ENCODE results near the gene CRABP2. TPM values are rescaled to one million over a fixed set of nuclear protein-coding genes. Genes with fewer than 3 reads are reported as not detected.

CRABP2 gene
- total and polyA plus RNA-seq, 2 experiments from 2014 or later, result 45.9 to 137 TPM

- Mint-ChIP-seq H3K9me3 (peaks cover 9% of the 10 kb centered on the region), H3K4me3 (no peak overlapping the region), H3K4me1 (peaks cover 86% of the 10 kb centered on the region), H3K27ac (peak overlapping the region; percentile 58; the same call in 1 of the 2 replicates), H3K36me3 (ENCODE audit: low read depth) (peaks cover 23% of the 10 kb centered on the region), H3K27me3 (ENCODE audit: insufficient read depth, low read depth, poor library complexity) (peaks cover 17% of the 10 kb centered on the region)
- Histone ChIP-seq H3K4me3 (peak overlapping the region; percentile 17; the same call in 1 of the 2 replicates), H3K4me1 (ENCODE audit: insufficient read depth) (peaks cover 75% of the 10 kb centered on the region), H3K9me2 (ENCODE audit: insufficient read depth) (peaks cover 12% of the 10 kb centered on the region), H3K4me2 (peak overlapping the region; percentile 48; the same call in 1 of the 2 replicates), H3F3A (replicated peaks; ENCODE audit: low read depth) (peaks cover 33% of the 10 kb centered on the region; the same call in 1 of the 2 replicates), H3K36me3 (ENCODE audit: insufficient read depth) (peaks cover 19% of the 10 kb centered on the region), H3K79me2 (replicated peaks; ENCODE audit: insufficient read depth) (peaks cover 20% of the 10 kb centered on the region; the same call in 1 of the 2 replicates), H4K20me1 (replicated peaks; ENCODE audit: insufficient read depth) (no peaks in the 10 kb centered on the region; the same call in 1 of the 2 replicates), H3K27me3 (ENCODE audit: insufficient read depth) (no peaks in the 10 kb centered on the region), H2AFZ (no peak overlapping the region), H3K27ac (ENCODE audit: low read depth) (peak overlapping the region; percentile 63)
- ATAC-seq (peak; percentile 11), DNase-seq (ENCODE audit: low spot score) (no peak)
- no peak for TF ChIP-seq CTCF (conservative IDR thresholded peaks at IDR 0.05; ENCODE audit: low read depth in 2 of 2)
- TF ChIP-seq ETS1 (IDR thresholded peaks at IDR 0.05), result no peak
- TF ChIP-seq POLR2AphosphoS5 (IDR thresholded peaks at IDR 0.05; ENCODE audit: low read depth), result peak; percentile 42; the same call in 1 of the 2 replicates
These were observed 37.2 kb downstream of the CRABP2 start for GRCh38 chr1:156667968-156668709.

GRCh38 chr1:156667610-156667967, 37.8 kb downstream of the CRABP2 start:
- Histone ChIP-seq H3K79me2 (replicated peaks; ENCODE audit: insufficient read depth) (peaks cover 15% of the 10 kb centered on the region; the same call in 1 of the 2 replicates), H3K4me2 (0 out of 2 replicates have a peak overlapping the region, but pooled peaks have one; percentile 48), H3K36me3 (ENCODE audit: insufficient read depth) (peaks cover 14% of the 10 kb centered on the region), H3K9me2 (ENCODE audit: insufficient read depth) (peaks cover 12% of the 10 kb centered on the region), H3K4me3 (no peak overlapping the region), H3F3A (replicated peaks; ENCODE audit: low read depth) (peaks cover 31% of the 10 kb centered on the region; the same call in 1 of the 2 replicates), H3K27ac (ENCODE audit: low read depth) (peak overlapping the region; percentile 63; the same call in 1 of the 2 replicates), H3K4me1 (ENCODE audit: insufficient read depth) (peaks cover 75% of the 10 kb centered on the region), H3K27me3 (ENCODE audit: insufficient read depth) (no peaks in the 10 kb centered on the region), H4K20me1 (replicated peaks; ENCODE audit: insufficient read depth) (no peaks in the 10 kb centered on the region; the same call in 1 of the 2 replicates), H2AFZ (no peak overlapping the region)
- Mint-ChIP-seq H3K4me3 (no peak overlapping the region; the same call in 2 of the 3 replicates), H3K27me3 (ENCODE audit: insufficient read depth, low read depth, poor library complexity) (peaks cover 16% of the 10 kb centered on the region), H3K27ac (peak overlapping the region; percentile 58; the same call in 1 of the 2 replicates), H3K36me3 (ENCODE audit: low read depth) (peaks cover 20% of the 10 kb centered on the region), H3K4me1 (peaks cover 86% of the 10 kb centered on the region), H3K9me3 (peaks cover 6% of the 10 kb centered on the region)
- ATAC-seq (no peak; the same call in 2 of the 3 replicates), DNase-seq (ENCODE audit: low spot score) (no peak)
- TF ChIP-seq NANOG (IDR thresholded peaks at IDR 0.05; ENCODE audit: borderline replicate concordance) (no peak), EZH2phosphoT487 (IDR thresholded peaks at IDR 0.05; ENCODE audit: unreplicated experiment) (no peak), EZH2 (IDR thresholded peaks at IDR 0.05; ENCODE audit: low read depth, unreplicated experiment) (no peak), ETS1 (IDR thresholded peaks at IDR 0.05) (no peak), ZNF462 (CRISPR knock-in tag; IDR thresholded peaks at IDR 0.05) (no peak), POLR2AphosphoS5 (IDR thresholded peaks at IDR 0.05; ENCODE audit: low read depth) (no peak)
